ENCODE data around the gene KCNIP4. TPM values are rescaled to one million over a fixed set of nuclear protein-coding genes. Genes with fewer than 3 reads are reported as not detected.

KCNIP4 gene
- total RNA-seq, 2 experiments from 2014 or later: not detected

DNA sequence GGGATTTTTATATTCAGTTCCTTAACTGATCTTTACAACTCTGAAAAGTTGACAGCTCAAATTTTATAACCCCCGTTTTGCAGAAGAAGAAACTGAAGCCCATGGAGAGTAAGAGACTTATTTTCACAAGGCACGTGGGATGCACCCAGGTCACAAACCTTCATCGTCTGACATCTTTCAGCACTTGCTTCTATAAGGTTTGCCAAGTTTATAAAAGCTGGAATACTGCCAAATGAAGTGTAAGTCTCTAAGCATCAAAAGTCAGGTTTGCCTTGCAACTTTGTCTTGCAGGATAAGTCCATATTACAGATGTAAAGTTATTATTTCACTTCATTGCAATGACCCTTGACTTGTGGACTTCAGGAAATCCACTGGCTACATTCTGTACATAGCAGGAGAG lies 6.3 kb upstream of the KCNIP4 start:
- no peak for DNase-seq
- no peaks in the 10 kb centered on the region for H3K4me1 Mint-ChIP-seq
- ChIA-PET CTCF (no interaction called here), POLR2A (no interaction called here)
- no peaks in the 10 kb centered on the region for H3K36me3 Mint-ChIP-seq (ENCODE audit: low read depth)
- H3K9me3 Mint-ChIP-seq: peaks cover 7% of the 10 kb centered on the region
- H3K27ac Mint-ChIP-seq: no peak overlapping the region
- H3K27me3 Mint-ChIP-seq: no peaks in the 10 kb centered on the region
- H3K4me3 Mint-ChIP-seq: no peak overlapping the region

DNA sequence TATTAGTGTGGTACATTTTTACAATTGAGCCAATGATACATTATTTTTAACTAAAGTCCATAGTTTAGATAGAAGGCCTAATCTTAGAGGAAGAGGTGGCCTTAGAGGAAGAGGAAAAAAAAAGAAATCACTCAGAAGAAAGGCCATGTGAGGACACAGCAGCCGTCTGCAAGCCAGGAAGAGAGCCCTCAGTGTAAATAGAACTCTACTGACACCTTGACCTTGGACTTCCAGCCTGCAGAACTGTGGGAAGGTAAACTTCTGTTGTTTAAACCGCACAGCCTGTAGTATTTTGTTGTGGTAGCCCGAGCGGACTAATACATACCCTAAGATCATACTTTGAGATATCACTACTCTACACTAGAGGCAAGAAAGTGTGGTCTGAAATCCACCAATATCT lies 5.1 kb upstream of the KCNIP4 start:
- H3K36me3 Mint-ChIP-seq (ENCODE audit: low read depth): no peaks in the 10 kb centered on the region
- peaks cover 2% of the 10 kb centered on the region for H3K27me3 Mint-ChIP-seq
- CTCF ChIA-PET: no interaction called here
- H3K9me3 Mint-ChIP-seq: peaks cover 4% of the 10 kb centered on the region
- POLR2A ChIA-PET: no interaction called here
- H3K4me3 Mint-ChIP-seq: no peak overlapping the region
- no peaks in the 10 kb centered on the region for H3K4me1 Mint-ChIP-seq
- H3K27ac Mint-ChIP-seq: no peak overlapping the region
- no peak for DNase-seq

DNA sequence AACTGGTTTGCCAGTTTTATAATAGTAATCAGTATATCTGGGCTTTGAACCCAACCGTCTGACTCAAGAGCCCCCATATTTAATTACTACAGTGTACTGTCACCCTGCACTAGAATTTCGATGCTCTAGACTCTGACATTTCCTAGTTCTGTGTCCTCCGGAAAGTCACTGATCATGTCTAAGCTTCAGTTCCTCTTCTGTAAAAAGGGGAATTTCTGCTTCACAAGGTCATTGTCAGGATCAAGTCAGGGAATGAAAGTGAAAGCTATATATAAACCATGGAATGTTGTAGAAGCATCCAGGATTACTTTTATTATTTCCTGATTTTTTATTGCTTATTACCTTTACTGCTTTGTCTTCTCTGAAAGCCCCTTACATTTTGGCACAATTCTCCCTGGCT lies 4.0 kb upstream of the KCNIP4 start:
- CTCF ChIA-PET: interaction anchor here (0.6 kb wide), 1 partner anchor 162 kb away, joined by 5 read pairs; no protein-coding TSS in a partner anchor
- DNase-seq: no peak
- Mint-ChIP-seq H3K27ac (no peak overlapping the region), H3K9me3 (peaks cover 6% of the 10 kb centered on the region), H3K27me3 (peaks cover 8% of the 10 kb centered on the region), H3K4me3 (no peak overlapping the region), H3K4me1 (no peaks in the 10 kb centered on the region), H3K36me3 (ENCODE audit: low read depth) (no peaks in the 10 kb centered on the region)
- POLR2A ChIA-PET: no interaction called here

DNA sequence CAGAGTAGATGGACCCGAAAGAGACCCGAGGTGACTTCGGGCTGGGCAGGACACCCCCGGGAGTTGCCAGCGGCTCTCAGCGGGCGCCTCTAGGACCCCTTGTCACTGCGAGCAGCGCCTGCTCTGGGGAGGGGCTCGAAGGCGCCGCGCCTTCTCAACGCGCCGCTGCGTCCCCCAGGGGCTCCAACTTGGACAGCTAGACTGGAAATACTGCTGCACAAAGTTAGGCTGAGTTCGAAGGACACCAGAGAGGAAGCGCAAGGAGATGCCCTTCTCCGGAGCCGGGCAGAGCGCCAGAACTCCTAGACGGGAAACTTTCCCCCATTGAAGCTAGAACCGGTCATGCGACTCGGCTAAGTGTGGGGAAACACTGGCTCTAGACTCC lies 493 bp upstream of the KCNIP4 start:
- DNase-seq: no peak
- ChIA-PET CTCF (no interaction called here), POLR2A (no interaction called here)
- Mint-ChIP-seq H3K27me3 (peaks cover 8% of the 10 kb centered on the region), H3K9me3 (peaks cover 7% of the 10 kb centered on the region), H3K4me1 (no peaks in the 10 kb centered on the region), H3K27ac (no peak overlapping the region), H3K4me3 (no peak overlapping the region), H3K36me3 (ENCODE audit: low read depth) (no peaks in the 10 kb centered on the region)

DNA sequence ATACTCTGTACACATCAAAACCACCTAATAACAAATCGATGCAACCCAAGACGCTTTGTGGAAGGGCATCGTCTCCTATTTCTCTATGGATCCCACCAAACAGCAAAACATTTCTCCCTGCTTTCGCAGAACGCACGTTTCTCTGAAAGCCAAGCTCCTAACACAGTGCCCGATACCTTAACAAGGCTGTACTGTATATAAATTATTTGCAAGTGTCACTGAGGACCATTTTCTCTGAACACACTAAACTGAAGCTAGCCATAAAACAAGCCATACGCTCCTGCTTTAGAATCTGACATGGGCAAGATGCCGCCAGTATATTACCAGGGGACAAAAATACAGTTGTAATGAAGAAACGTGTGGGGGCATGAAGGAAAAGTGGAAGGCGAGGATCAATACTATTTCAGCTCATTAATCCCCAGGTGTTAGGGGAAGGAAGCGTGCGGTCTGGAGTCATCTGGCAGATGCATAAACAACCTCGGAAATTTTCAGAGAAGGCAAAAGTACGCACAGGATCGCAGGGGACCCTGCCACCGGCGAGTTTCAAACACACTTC lies 703 bp downstream of the KCNIP4 start:
- Mint-ChIP-seq H3K9me3 (peaks cover 10% of the 10 kb centered on the region), H3K4me3 (no peak overlapping the region), H3K27ac (no peak overlapping the region), H3K4me1 (no peaks in the 10 kb centered on the region), H3K27me3 (peaks cover 8% of the 10 kb centered on the region), H3K36me3 (ENCODE audit: low read depth) (no peaks in the 10 kb centered on the region)
- no peak for DNase-seq
- POLR2A ChIA-PET: no interaction called here
- CTCF ChIA-PET: no interaction called here

GRCh38 chr4:21946858-21947257 lies 1.7 kb downstream of the KCNIP4 start:
- H3K27ac Mint-ChIP-seq: no peak overlapping the region
- H3K27me3 Mint-ChIP-seq: peaks cover 8% of the 10 kb centered on the region
- peaks cover 10% of the 10 kb centered on the region for H3K9me3 Mint-ChIP-seq
- H3K4me3 Mint-ChIP-seq: no peak overlapping the region
- CTCF ChIA-PET: no interaction called here
- DNase-seq: no peak
- POLR2A ChIA-PET: no interaction called here
- H3K4me1 Mint-ChIP-seq: no peaks in the 10 kb centered on the region
- H3K36me3 Mint-ChIP-seq (ENCODE audit: low read depth): no peaks in the 10 kb centered on the region

- Mint-ChIP-seq H3K36me3 (ENCODE audit: low read depth) (no peaks in the 10 kb centered on the region), H3K27me3 (no peaks in the 10 kb centered on the region), H3K9me3 (peaks cover 6% of the 10 kb centered on the region), H3K27ac (no peak overlapping the region), H3K4me1 (no peaks in the 10 kb centered on the region), H3K4me3 (no peak overlapping the region)
- ChIA-PET POLR2A (no interaction called here), CTCF (no interaction called here)
- DNase-seq: no peak
These were observed 26.9 kb downstream of the KCNIP4 start for GRCh38 chr4:21921526-21922180.

GRCh38 chr4:21915761-21916160 lies 32.8 kb downstream of the KCNIP4 start:
- H3K36me3 Mint-ChIP-seq (ENCODE audit: low read depth): no peaks in the 10 kb centered on the region
- H3K4me1 Mint-ChIP-seq: no peaks in the 10 kb centered on the region
- H3K27me3 Mint-ChIP-seq: no peaks in the 10 kb centered on the region
- no peak overlapping the region for H3K27ac Mint-ChIP-seq
- ChIA-PET CTCF (no interaction called here), POLR2A (no interaction called here)
- H3K9me3 Mint-ChIP-seq: peaks cover 10% of the 10 kb centered on the region
- no peak overlapping the region for H3K4me3 Mint-ChIP-seq
- no peak for DNase-seq

DNA sequence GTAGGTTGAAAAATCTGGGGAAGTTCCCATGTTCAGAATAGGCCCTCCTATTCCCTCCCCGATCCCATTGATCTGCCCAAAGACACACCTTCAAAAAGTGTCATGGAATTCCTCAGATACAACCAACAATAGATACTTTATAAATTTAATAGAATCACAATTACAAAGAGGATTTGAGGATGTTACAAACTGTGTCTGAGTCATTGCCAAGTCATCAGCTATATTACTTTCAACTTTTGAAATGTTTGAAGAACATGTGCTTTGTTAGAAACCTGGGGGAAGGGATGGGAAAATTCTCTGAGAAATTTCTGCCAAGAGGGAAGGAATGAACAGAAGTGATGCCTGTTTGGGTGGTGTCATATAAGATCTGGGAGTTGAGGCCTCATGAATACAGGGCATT lies 46.7 kb downstream of the KCNIP4 start:
- Mint-ChIP-seq H3K4me3 (no peak overlapping the region), H3K27me3 (no peaks in the 10 kb centered on the region), H3K9me3 (peaks cover 10% of the 10 kb centered on the region), H3K36me3 (ENCODE audit: low read depth) (no peaks in the 10 kb centered on the region), H3K4me1 (no peaks in the 10 kb centered on the region), H3K27ac (no peak overlapping the region)
- DNase-seq: no peak
- ChIA-PET CTCF (no interaction called here), POLR2A (no interaction called here)

- H3K27ac Mint-ChIP-seq: no peak overlapping the region
- CTCF ChIA-PET: no interaction called here
- no peaks in the 10 kb centered on the region for H3K4me1 Mint-ChIP-seq
- H3K4me3 Mint-ChIP-seq: no peak overlapping the region
- no peak for DNase-seq
- no peaks in the 10 kb centered on the region for H3K36me3 Mint-ChIP-seq (ENCODE audit: low read depth)
- POLR2A ChIA-PET: no interaction called here
- H3K9me3 Mint-ChIP-seq: peaks cover 10% of the 10 kb centered on the region
- no peaks in the 10 kb centered on the region for H3K27me3 Mint-ChIP-seq
These were observed 47.3 kb downstream of the KCNIP4 start for GRCh38 chr4:21901281-21901680.

GRCh38 chr4:21900211-21900610 lies 48.4 kb downstream of the KCNIP4 start:
- Mint-ChIP-seq H3K4me1 (no peaks in the 10 kb centered on the region), H3K27me3 (no peaks in the 10 kb centered on the region), H3K36me3 (ENCODE audit: low read depth) (no peaks in the 10 kb centered on the region), H3K4me3 (no peak overlapping the region), H3K27ac (no peak overlapping the region), H3K9me3 (peaks cover 7% of the 10 kb centered on the region)
- CTCF ChIA-PET: no interaction called here
- DNase-seq: no peak
- POLR2A ChIA-PET: no interaction called here

- Mint-ChIP-seq H3K27ac (no peak overlapping the region), H3K4me1 (no peaks in the 10 kb centered on the region), H3K9me3 (peaks cover 7% of the 10 kb centered on the region), H3K36me3 (ENCODE audit: low read depth) (no peaks in the 10 kb centered on the region), H3K27me3 (no peaks in the 10 kb centered on the region), H3K4me3 (no peak overlapping the region)
- no peak for DNase-seq
- CTCF ChIA-PET: no interaction called here
- POLR2A ChIA-PET: no interaction called here
These were observed 50.5 kb downstream of the KCNIP4 start for GRCh38 chr4:21898101-21898500.

- Mint-ChIP-seq H3K27me3 (no peaks in the 10 kb centered on the region), H3K27ac (no peak overlapping the region), H3K4me1 (no peaks in the 10 kb centered on the region), H3K4me3 (no peak overlapping the region), H3K9me3 (peaks cover 7% of the 10 kb centered on the region), H3K36me3 (ENCODE audit: low read depth) (no peaks in the 10 kb centered on the region)
- ChIA-PET CTCF (no interaction called here), POLR2A (no interaction called here)
- DNase-seq: no peak
These were observed 51.8 kb downstream of the KCNIP4 start for GRCh38 chr4:21896767-21897166.

GRCh38 chr4:21893136-21893535 lies 55.4 kb downstream of the KCNIP4 start:
- peaks cover 3% of the 10 kb centered on the region for H3K9me3 Mint-ChIP-seq
- no peak for DNase-seq
- H3K27me3 Mint-ChIP-seq: no peaks in the 10 kb centered on the region
- no peak overlapping the region for H3K4me3 Mint-ChIP-seq
- POLR2A ChIA-PET: no interaction called here
- CTCF ChIA-PET: no interaction called here
- no peak overlapping the region for H3K27ac Mint-ChIP-seq
- no peaks in the 10 kb centered on the region for H3K36me3 Mint-ChIP-seq (ENCODE audit: low read depth)
- H3K4me1 Mint-ChIP-seq: no peaks in the 10 kb centered on the region

Measured in activated CD4-positive, alpha-beta memory T cell treated with anti-CD3 and anti-CD28 coated beads, Interleukin-2, amount 10 ng/mL, durations not matched to agents 7 days and 5 days (primary cell).